NCI-H345 treated with DMSO at 0.1 percent for 48 hours (cell line): ENCODE data around the gene SMAD5.

Source experiments
- DNase-seq: peaks from one replicate; lab custom pipeline; 2025; ENCODE audit not compliant: unreplicated experiment; lab: John Stamatoyannopoulos, UW

SMAD5 gene

GRCh38 chr5:136213919-136214493 is 81.4 kb downstream of the SMAD5 start:
- no peak for DNase-seq

- no peak for DNase-seq
These were observed 83.2 kb downstream of the SMAD5 start for GRCh38 chr5:136215812-136216211.

- no peak for DNase-seq
These were observed 83.6 kb downstream of the SMAD5 start for GRCh38 chr5:136216230-136216629.

GRCh38 chr5:136221340-136221739 is 88.7 kb downstream of the SMAD5 start:
- DNase-seq: no peak

- DNase-seq: no peak
These were observed 90.1 kb downstream of the SMAD5 start for GRCh38 chr5:136222580-136223235.

- no peak for DNase-seq
These were observed 93.2 kb downstream of the SMAD5 start for GRCh38 chr5:136225796-136226195.

- no peak for DNase-seq
These were observed 93.8 kb downstream of the SMAD5 start for GRCh38 chr5:136226401-136226800.

- no peak for DNase-seq
These were observed 95.6 kb downstream of the SMAD5 start for GRCh38 chr5:136228136-136228757.

GRCh38 chr5:136230176-136230575 is 97.5 kb downstream of the SMAD5 start:
- DNase-seq: no peak

- no peak for DNase-seq
These were observed 99.7 kb downstream of the SMAD5 start for GRCh38 chr5:136232316-136232715.
